GM18502 (cell line): ENCODE results near the gene MAN1C1.

Experiments used
- ATAC-seq: cut with Tn5 transposase; IDR thresholded peaks from one replicate; pipeline ENCODE4 v1.9.1; 2021; ENCODE audit warnings: mild to moderate bottlenecking; ENCODE audit not compliant: unreplicated experiment, poor library complexity

MAN1C1 gene

GRCh38 chr1:25748531-25749205 lies 132.1 kb downstream of the MAN1C1 start:
- ATAC-seq: no peak

DNA sequence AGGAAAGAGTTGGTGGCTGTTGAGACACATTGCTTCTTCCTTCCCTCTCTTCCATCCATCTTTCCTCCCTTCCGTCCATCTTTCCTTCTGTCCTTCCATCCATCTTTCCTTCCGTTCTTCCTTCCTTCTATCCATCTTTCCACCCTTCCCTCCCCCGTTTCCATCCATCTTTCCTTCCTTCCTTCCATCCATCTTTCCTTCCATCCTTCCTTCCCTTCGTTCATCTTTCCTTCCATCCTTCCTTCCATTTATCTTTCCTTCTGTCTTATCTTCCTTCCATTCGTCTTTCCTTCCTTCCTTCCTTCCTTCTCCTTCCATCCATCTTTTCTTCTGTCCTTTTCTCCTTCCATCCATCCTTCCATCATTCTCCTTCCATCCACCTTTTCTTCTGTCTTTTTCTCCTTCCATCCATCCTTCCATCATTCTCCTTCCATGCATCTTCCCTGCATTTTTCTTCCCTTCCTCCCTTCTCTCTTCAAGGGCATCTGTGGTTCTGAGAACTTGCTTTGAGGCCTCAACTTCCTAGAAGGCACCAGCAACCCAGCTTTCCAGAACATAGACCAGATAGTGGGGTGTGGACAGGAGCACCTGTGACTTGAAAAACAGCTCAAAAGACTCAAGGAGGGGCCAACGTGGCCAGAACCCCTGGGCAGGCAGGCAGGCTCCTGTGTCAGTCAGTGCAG lies 134.5 kb downstream of the MAN1C1 start:
- no peak for ATAC-seq

GRCh38 chr1:25754470-25755181 lies 138.0 kb downstream of the MAN1C1 start:
- no peak for ATAC-seq

GRCh38 chr1:25755475-25756125 lies 139.0 kb downstream of the MAN1C1 start:
- no peak for ATAC-seq

DNA sequence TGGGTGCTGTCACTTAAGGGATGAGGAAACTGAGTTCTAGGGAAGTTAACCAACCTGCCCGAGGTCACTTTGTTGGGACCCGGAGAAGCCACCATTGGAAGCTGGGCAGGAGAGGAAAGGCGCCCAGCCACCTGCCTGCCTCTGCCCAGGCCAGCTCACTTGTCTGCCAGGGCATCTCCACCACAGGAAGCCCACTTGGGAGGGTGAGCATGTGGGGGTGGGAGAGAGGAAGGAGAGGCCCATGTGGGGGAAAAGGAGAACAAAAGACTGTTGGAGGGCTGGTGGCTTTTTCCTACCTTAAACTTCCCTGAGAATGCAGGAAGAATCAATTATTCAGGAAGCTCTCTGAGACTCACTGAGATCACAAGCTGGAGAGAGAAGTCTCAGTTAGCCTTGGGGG lies 139.6 kb downstream of the MAN1C1 start:
- no peak for ATAC-seq

- ATAC-seq: no peak
These were observed 140.7 kb downstream of the MAN1C1 start for GRCh38 chr1:25757151-25757845.

- no peak for ATAC-seq
These were observed 141.2 kb downstream of the MAN1C1 start for GRCh38 chr1:25757846-25758185.

- no peak for ATAC-seq
These were observed 142.0 kb downstream of the MAN1C1 start for GRCh38 chr1:25758466-25759070.

DNA sequence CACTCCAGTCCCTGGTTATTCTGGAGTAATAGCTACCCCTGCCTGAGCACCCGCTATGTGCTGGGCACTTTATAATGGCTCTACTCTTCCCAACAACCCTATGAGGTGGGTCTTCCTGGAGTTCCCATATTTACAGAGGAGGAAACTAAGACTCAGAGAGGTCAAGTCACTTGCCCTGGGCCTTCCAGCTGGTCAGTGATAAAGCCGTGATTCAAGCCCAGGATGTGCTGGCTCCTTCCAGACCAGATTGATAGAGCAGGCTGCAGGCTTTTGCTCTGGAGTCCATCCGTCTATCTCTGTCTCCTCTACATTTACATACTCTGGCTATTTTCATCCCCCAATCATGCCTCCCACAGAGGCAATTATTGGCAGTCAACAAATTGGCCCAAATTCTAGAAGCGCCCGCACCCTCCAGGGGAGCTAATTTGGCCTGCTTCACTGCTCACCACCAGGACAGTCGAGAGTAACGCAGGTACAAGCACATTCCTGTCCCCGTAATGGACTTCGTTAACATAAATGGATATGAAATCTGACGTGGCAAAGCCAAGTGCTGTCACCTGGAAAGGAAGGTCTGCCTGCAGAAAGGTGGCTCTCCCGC lies 143.6 kb downstream of the MAN1C1 start:
- no peak for ATAC-seq

- no peak for ATAC-seq
These were observed 144.3 kb downstream of the MAN1C1 start for GRCh38 chr1:25760871-25761270.

DNA sequence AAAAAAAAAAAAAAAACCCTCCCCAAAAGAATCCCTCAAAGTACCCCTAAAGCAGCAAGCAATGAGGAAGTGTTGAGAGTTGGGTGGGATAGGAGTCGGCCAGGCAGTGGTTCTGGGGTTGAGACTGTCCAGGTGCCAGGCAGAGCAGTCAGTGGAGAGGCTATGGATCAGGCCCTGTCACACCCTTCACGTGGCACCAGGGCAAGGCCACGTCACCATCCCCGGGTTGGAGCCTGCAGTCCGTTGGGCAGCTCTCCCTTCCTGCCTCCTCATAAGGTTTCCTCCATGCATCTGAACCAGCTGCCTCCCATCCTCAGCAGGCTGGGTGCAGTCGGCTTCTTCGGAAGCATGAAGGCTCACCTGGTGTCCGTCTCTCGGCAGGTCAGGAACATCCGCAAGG lies 146.9 kb downstream of the MAN1C1 start:
- no peak for ATAC-seq

- no peak for ATAC-seq
These were observed 148.7 kb downstream of the MAN1C1 start for GRCh38 chr1:25765136-25765922.

DNA sequence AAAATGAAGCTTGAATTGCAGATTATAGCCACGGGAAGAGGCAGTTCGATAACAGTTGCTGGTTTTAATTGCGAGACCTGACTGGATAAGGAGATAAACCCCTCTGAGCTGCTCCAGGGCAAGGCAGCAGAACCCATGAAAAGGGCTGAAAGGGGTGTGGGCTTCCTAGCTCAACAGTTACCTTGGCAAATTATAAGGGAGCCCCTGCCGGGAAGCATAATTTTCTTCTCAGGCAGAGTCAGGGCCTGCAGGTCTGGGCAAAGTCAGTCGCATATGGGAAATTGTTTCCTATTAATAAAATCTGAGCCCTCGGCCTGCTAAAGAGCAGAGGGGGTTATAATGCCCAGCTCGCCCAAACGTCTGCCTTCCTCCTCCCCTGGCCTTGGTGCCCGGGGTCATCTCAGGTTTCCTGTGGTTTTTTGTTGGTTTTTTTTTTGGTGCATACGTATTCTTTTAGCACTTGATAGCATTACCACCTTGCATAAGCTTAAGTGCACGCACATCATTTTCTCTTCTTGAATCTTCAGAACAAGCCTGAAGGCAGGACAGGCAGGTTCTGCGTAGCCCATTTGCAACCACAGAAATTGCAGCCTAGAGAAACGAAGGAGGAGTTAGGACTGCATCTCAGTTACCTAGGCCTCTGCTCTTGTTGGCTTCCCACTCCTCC lies 149.5 kb downstream of the MAN1C1 start:
- no peak for ATAC-seq

DNA sequence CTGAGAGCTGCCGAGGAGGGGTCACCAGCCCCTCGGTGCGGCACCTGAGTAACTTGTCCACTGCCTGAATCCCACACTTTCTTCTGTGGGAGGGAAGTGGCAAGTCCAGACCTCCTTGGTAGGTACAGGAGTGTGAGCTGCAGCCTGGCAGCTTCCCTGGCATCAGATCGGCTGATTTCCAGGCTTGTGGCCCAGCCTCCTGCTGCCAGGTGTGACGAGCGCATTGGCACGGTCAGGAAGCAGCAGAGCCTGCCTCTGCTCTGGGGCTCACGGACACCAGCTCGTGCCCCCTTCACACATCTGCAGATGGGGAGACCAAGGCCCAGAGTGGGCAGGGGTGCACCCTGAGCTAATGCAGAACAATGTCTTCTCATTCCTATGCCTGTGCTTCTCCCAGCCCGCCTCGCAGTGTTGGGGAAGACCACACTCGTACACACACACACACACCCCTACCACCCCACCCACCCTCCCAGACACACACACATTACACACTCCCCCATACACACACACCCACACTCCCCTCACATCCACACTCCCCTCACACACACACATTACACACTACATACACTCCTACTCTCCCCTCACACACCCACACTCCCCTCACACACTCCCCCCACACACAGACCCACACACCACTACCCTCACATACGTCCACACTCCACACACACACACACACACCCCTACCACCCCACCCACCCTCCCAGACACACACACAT lies 150.3 kb downstream of the MAN1C1 start:
- ATAC-seq: no peak

GRCh38 chr1:25767437-25767770 lies 150.8 kb downstream of the MAN1C1 start:
- no peak for ATAC-seq

- ATAC-seq: no peak
These were observed 152.4 kb downstream of the MAN1C1 start for GRCh38 chr1:25768999-25769398.

DNA sequence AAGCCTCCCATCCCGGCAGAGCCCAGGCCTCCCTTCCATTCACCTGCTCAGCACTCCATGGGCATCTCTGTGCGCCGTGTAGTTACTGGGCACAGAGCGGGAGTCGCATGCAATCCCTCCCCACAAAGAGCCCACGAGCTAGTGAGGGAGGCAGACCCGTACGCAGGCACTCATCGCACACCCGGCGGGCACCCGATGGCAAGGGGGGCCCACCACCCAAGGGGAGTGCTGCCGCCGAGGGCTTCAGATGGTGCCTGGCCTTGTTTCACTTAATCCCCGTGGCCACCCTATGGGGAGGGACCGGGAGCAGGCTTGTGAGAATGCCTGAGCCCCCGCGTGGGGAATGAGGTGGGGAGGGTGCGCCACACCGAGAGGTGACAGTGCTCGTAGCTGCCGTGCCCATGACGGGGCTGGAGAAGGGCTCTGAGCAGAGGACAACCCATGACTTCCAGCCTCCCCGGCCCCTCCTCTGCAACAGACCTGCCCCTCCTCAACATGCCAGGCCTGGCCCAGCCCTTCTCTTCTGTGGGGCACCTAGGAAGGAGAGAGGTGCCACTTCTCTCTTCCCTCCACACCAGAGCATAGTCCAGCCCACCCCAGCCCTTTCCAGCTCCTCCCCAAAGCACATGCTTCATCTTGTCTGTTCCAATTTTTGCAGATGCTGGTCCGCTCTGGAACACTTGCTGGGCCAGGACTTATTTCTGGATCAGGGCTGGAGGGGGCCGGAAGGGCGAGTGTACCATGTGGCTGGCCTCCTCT lies 153.2 kb downstream of the MAN1C1 start:
- ATAC-seq: no peak
